Coronary artery (tissue), 2 donors: ENCODE measurements around the gene EGR2.
A peak's percentile ranks its signal among the peaks of the same experiment; 100 is the strongest.

Experiments used
- DNase-seq: peaks from one replicate; pipeline ENCODE4 v3.0.0-alpha.2; 2017; ENCODE audit warnings: low spot score
- H3K27ac ChIP-seq, 2 donors: fragments of 200-600 bp; sonication (generic); one replicate each; pipeline ENCODE4 v1.5.1; 2016 to 2019
- H3K4me3 ChIP-seq: fragments of 200-600 bp; sonication (generic); 2 replicates; pipeline ENCODE4 v1.5.1; 2016; ENCODE audit warnings: mild to moderate bottlenecking, moderate library complexity
- CTCF ChIP-seq: fragments of 200-600 bp; sonication (generic); IDR thresholded peaks from one replicate; pipeline ENCODE4 v1.5.1; 2019; ENCODE audit warnings: antibody characterized with exemption

Gene EGR2

GRCh38 chr10:62805231-62806099 is 10.7 kb downstream of the EGR2 start:
- no peak for DNase-seq
- TF ChIP-seq CTCF: no peak
- peak overlapping the region; percentile 97 for H3K4me3 ChIP-seq
- peak overlapping the region; percentile 94 to 98 for H3K27ac ChIP-seq

- H3K27ac ChIP-seq: peak within 1 kb of the TSS; percentile 94 to 98
- no peak for TF ChIP-seq CTCF
- peak within 1 kb of the TSS; percentile 97 for H3K4me3 ChIP-seq
- peak; percentile 86 for DNase-seq
These were observed 11.6 kb downstream of the EGR2 start, which contains the start of gene ADO for GRCh38 chr10:62804356-62805230. ADO (plus strand) TSS chr10:62804720; CDS start chr10:62805060, 340 bp downstream.

- DNase-seq: peak; percentile 76
- Histone ChIP-seq H3K4me3 (peak overlapping the region; percentile 97), H3K27ac (peak overlapping the region; percentile 94 to 98)
- TF ChIP-seq CTCF: no peak
These were observed 12.3 kb downstream of the EGR2 start for GRCh38 chr10:62803724-62804355.

GRCh38 chr10:62801871-62802270 is 14.3 kb downstream of the EGR2 start:
- no peak for DNase-seq
- Histone ChIP-seq H3K4me3 (no peak overlapping the region), H3K27ac (no peak overlapping the region)
- no peak for TF ChIP-seq CTCF

GRCh38 chr10:62796896-62797295 is 19.3 kb downstream of the EGR2 start:
- DNase-seq: no peak
- Histone ChIP-seq H3K27ac (no peak overlapping the region), H3K4me3 (no peak overlapping the region)
- TF ChIP-seq CTCF: no peak

GRCh38 chr10:62795762-62796161 is 20.4 kb downstream of the EGR2 start:
- no peak for TF ChIP-seq CTCF
- Histone ChIP-seq H3K4me3 (no peak overlapping the region), H3K27ac (no peak overlapping the region)
- DNase-seq: no peak
